NCI-H2227 (cell line): ENCODE data around the gene TMCC1.
"Not testable (repeated sequence)": the region's sequence is repeated elsewhere in the genome, so short reads cannot be mapped to it uniquely, and the experiment has no call there.

Experiments used
- DNase-seq: peaks from one replicate; lab custom pipeline; 2025; ENCODE audit not compliant: unreplicated experiment; lab: John Stamatoyannopoulos, UW

TMCC1 gene

DNA sequence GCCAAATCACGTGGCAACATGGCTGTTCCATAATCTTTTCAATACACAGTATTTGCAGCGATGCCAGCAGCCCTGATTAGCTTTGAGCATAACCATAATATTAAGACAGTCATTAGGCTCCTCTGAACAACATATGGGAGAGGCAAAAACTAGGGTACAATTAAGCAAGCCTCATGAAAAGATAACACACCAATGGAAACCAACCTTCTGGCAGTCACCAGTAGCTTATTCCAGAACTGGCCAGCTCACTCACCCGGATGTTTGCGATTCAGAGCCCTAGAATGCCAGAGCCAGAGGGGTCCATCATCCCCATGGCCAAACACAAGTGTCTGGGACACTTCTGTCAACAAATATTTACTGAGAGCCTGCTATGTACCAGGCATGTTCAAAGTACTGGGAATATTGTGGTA is 238.2 kb downstream of the TMCC1 start:
- DNase-seq = no peak

DNA sequence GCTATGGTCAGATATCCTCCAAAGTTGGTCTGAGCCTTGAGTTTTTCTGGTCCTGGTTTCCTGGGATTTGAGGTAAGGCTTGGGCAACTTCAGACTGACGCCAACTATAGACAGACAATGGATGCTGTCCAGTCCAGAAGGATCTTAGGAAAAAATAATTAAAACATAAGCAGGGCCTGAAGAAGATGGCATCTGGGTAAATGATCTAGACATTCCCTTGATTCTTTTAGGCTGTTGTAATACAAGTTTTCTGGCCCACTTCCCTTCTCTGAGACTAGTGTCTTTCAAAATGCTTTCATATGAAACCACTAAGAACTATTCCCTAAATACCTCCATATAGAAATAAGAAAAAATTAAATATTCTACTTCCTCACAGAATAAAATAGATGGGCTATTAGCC is 239.4 kb downstream of the TMCC1 start:
- no peak for DNase-seq

DNA sequence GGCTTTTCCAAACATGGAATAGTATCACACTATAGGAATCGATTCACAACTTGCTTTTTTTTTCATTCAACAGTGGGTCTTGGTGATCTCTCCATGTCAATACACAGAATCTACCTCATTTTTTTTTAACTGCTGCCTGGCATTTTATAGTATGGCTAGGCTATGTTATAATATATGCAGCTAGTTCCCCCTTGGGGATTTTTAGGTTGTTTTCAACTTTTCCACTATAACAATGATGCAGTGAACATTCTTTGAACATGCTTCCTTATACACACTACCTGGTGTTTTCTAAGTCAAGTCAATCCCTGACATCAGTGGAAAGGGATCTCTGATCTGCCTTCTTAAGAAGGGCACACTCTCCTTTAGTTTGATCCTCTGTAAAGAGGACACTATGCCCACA is 240.5 kb downstream of the TMCC1 start:
- DNase-seq = no peak

DNA sequence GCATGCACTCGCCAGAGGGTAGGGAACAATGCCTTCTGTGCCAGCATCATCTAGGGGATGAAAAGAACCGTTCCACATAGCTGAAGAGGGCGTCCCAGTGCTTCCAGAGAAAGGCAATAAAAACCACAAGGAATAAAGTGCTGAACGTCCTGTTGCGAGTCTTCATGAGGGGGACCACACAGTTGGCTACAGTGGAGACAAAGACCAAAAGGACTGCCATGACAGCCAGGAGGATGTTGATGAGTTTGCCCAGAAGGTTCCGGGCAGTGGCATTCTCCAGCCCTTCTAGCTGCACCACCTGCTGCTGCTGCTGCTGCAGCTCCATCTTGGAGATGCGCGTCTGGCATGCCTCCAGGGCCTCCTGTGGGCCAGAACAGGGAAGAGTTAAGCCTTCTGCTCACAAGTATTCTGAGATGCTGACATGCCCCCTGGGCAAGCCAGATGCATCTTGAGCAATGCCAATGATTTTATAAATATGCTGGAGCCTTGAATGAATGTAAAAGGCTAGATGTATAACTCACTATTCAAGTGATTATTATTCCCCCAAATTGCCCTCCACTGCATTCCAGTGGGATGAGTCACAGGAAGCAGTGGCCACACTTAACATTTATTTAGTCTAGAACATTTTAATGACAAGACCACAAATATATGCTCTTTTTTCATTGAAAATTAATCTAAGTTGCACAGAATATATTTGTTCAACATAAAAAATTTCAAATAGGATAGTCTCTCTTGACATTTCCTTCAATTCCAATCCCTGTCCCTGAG is 241.9 kb downstream of the TMCC1 start:
- DNase-seq = peak; percentile 40

DNA sequence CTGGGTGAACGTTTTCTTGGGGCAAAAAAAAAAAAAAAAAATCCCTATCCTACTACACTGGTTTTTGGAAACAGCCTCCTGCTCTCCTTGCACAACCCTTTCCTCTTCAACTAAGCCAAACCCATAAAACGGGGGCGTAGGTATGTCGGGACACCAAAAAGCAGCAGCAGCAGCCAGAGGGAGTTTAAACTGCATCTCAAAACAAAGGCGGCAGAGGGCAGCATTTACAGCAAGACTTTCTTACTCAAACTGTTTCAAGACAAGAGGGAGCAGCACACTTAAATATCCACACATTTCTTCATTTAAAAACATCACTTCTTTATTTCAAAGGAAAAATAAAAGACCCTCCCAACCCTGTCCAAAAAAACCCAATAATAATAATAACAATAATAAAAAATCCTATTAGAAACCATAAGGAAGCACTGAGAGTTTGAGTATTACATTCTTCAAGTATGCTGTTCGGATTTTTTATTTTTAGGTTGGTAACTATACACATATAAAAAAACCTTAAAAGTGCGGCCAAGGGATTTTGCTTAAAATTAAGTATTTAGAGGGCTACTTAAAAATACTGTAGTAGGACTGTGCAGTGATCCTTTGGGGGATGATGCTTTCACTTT is 243.1 kb downstream of the TMCC1 start:
- peak; percentile 62 for DNase-seq

DNA sequence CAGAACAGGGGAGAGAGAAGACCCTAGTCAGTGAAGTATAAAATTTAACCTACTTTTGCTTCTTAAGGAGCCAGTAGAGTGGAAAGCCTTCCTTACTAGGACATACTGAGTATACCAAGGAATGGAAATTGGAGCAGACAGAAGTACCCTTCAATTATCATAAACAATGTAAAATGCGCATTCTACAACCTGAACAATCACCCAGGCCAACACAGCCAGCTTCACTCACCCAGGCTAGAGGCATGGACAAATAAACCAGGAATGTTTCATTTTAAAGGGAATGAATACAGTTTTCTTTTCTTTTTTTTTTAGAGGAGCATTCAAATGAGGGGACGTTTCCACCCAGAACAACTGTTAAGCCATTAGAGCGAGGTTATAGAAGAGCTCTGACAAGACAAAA is 245.1 kb downstream of the TMCC1 start:
- DNase-seq = no peak

DNA sequence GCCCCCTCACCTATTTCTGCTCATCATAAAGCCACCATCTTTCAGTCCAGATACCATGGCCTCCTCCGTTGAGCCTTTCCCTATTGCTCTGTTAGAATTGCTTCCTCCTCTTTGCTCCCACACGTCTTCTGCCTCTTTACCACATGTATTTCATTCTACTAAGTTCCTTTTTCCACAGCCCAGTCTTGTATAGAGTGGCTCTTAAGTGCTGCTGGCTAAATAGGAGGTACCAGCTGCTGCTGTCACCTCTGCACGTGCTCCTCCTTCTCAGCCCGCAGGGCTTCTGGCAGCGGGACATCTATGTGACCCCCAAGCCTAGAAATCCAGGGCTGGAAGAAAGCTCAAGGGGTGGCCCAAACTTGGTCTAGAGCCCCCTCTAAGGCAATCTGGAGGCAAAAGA is 248.2 kb downstream of the TMCC1 start:
- DNase-seq = no peak

DNA sequence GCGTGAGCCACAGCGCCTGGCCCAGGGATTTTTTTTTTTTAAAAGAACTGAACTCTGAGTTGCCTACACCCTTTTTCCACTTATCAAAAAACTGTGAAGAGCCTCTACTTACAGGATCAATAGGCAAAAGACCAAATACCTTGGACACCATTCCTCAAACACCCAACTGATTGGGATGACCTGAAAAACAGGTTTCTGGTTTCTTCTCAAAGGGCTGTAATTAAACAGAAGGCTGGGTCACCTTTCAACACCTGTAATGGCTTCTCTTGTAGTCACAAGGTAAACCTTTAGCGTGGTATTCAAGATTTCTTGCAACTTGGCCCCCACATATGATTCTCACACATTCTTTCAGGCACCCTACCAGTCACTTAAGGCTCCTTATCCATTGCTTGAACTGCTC is 248.7 kb downstream of the TMCC1 start:
- no peak for DNase-seq

DNA sequence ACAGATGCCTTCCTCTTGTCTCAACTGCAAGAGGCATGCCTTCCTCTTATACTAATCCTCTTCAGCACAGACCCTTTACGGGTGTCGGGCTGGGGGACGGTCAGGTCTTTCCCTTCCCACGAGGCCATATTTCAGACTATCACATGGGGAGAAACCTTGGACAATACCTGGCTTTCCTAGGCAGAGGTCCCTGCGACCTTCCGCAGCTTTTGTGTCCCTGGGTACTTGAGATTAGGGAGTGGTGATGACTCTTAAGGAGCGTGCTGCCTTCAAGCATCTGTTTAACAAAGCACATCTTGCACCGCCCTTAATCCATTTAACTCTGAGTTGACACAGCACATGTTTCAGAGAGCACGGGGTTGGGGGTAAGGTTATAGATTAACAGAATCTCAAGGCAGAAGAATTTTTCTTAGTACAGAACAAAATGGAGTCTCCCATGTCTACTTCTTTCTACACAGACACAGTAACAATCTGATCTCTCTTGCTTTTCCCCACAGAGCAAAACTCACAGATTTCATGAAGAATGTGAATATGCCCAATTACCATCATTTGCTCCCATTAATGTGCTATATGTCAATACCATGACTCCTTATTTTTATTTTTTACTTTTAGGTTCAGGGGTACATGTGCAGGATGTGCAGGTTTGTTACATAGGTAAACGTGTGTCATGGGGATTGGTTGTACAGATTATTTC is 251.8 kb downstream of the TMCC1 start:
- not testable (repeated sequence) for DNase-seq

DNA sequence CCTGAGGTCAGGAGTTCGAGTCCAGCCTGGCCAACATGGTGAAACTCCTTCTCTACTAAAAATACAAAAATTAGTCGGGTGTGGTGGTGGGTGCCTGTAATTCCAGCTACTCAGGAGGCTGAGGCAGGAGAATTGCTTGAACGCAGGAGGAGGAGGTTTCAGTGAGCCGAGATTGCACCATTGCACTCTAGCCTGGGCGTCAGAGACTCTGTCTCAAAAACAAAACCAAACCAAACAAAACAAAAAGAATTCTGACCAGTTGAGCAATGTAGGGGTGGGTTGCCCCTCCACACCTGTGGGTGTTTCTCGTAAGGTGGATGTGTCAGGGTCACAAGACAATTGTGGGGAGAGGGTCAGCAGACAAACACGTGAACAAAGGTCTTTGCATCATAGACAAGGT is 252.5 kb downstream of the TMCC1 start:
- not testable (repeated sequence) for DNase-seq

DNA sequence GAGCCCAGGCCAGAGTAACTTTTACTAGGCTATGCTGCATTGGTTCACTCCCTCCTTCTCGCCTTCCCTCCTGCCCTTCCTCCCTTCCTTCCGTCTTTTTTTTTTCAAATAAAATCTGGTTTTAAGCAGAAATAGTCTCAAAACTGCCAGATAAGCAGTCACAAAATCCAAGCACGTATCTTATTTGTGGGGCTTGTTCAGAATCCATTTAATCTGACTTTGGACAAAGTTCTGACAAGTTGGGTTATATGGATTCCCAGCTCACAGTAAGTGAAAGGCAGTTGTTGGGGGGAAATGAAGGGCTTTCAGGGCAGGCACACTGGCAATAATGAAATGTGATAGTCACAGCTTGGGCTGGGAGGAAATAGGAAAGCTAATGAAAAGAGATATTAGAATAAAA is 255.0 kb downstream of the TMCC1 start:
- no peak for DNase-seq

DNA sequence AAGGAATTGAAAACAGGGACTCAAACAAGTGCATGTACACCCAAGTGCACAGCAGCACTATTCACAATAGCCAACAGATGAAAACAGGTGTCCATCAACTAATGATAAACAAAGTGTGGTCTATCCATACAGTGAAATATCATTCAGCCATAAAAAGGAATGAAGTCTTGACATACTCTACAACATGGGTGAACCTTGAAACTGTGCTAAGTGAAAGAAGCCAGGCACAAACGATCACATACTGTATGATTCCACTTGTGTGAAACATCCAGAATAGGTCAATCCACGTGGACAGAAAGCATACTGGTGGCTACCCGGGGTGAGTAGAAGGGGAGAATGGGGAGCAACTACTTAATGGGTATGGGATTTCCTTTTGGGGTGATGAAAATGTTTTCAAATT is 257.4 kb downstream of the TMCC1 start:
- DNase-seq = no peak

DNA sequence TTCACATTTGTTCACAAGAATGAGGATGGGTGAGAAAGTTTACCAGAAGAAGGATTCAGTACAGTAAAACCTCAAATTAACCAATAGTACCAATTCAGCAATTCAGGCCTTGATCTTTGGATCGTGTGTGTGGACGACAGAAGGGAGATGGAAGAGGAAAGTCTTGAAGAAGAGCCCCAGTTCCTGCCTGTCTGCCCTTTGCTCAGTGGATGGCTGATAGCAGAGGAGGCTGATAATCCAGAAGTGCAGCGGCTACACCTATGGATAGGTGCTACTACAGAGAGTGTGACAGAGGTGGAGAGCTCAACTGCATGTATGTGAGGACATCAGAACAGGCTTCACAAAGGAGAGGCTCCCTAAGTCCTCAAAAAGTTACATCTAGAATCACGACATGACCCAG is 257.9 kb downstream of the TMCC1 start:
- no peak for DNase-seq

DNA sequence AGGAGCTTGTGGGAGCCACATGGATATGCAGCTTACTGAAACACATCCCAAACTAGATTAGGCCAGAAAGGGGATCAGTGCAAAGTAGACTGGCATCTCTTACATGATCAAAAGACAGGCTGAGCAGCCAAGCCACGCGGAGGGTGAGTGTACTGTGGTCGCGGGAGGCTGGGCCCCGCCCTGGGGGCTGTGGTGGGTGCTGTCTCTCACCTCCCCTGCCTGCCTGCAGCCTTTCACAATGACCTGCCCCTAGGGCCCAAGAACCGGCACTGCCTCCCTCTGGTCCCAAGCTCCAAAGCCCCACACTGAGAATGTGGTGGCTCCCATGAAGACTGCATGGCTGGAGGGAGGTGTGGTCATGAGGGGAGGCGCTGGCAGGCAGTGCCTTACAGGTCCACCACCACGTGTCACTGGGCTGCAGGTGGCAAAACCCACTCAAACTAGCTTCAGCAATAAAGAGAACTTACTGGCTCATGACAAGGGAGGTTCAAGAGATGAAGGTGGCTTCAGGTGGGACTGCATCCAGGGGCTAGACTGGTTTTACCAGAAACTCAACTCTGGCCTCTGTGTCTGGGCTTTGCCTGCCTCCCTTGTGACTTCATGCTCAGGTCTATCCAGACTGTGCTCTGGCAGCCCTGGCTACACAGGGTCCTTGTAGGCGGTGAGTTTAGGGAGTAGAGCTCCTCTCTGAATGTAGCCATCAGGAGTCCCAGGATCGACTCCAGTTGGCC is 259.6 kb downstream of the TMCC1 start:
- DNase-seq = no peak

DNA sequence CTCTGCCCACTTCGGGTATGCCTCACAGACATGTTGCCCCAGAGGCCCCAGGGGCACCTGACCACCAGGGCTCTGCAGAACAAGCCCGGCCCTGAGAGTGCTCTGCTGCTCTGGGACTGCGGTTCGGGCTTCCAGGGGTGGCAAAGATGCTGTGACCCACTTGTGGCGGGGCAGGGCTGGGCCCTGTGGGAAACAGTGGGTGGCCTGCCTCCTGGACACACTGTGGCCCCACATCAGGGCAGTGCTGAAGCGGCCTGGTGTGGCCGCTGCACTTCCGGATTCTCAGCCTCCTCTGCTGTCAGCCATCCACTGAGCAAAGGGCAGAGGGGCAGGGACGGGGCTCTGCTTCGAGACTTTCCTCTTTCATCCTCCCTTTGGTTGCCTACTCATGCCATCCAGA is 260.5 kb downstream of the TMCC1 start:
- no peak for DNase-seq

DNA sequence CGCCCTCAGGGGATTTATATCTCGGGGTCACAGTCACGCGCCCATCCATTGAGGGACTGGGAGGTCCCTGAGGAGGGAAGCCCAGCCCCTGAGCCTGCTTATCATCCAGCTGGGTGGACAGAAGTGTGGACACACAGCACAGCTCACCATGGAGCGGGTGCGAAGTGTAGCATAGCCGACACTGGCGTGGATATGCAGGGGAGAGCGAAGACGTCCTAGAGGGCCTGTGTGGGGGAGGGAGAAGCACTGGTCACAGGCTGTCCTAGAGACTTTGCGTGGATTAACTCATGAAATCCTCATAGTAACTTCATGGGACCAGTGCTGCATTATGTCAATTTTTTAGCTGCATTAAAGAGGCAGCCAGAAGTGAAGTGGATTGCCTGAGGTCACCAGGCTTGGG is 261.0 kb downstream of the TMCC1 start:
- DNase-seq = no peak

DNA sequence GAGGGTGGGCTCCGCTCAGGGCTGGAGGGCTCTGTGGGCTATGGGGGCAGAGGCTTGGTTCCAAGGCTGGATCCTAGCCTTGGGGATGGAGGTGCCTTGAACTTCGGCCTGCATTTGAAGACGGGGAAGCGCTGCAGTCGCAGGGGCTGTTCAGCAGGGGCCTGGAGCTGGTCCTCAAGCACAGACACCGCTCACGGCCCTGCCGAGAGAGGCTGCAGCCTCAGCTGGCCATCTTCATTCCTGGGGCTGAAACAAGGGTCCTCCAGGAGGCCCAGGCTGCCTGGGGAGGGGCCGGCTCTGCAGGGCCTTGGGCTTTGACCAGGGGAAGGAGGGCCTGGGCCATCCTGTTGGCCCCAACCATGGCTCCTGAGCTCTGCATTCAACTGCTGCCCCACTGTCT is 261.5 kb downstream of the TMCC1 start:
- DNase-seq = no peak

DNA sequence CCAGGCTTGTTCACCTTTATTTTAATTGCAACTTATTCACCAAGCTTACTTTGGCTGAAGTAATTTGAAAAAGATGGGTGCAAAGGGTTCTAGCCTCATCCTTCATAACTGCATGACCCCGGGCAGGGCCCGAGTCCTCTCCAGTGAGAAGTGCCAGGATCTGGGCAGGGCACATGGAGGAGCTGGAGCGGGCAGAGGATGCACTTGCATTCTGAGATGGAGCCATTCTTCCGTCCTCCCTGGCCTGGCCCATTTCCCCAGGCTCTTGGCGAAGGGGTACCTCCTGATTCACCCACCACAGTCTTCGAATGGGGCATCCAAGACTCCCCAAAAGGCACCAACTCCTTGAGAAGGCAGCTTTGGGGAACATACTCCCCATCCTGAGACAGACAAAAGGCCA is 264.5 kb downstream of the TMCC1 start:
- DNase-seq = no peak

DNA sequence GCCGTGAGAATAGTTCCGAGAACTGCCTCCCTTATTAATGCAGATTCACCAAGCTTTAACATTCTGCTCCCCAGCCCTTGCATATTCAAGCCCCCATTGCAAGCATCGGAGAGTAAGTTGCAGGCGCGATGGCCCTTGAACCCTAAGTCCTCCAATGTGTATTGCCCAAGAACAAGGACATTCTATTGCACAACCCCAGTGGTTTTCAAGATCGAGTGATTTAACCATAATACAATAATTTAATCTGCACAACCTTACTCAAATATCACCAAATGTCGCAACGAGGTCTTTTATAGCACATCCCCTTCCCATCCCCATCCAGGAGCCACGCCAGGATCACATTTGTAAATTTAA is 265.4 kb downstream of the TMCC1 start:
- DNase-seq = no peak

DNA sequence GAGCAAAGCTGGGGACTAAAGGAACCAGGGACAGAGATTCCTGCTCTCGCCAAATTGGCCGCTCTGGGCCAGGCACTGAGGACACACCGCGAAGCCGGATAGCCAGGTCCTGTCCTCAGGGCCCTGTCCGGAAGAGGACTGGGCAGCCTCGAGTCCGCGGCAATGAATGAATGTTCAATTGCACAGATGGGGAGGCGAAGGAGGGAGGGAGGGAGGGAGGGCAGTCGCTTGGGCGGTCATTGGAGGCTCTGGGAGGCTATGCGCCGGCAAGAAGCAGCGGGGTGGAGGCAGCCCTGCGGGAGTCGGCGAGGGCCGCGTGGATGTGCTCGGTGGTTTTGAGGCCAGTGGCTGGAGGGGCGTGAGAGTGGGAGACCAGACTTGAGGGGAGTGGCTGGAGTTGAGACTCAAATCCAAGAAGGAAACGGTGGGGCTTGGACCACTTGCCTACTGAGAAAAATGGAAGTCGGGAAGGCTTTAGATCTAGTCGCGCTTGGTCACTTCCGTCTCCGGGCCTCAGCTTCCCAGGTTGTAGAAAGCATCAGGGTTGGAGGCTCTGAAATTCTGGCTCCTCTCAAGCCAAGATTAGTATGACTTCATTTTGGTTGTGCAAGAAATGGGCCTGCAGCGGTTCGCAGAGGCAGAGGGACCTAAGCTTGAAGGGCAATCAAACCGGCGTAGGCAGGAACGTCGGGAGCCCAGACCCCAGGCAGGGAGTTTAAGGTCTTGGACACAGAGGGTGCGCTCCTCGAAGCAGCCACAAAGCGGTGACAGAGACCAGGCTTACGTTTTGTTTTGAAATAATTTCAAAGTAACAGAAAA is 266.0 kb downstream of the TMCC1 start:
- peak; percentile 82 for DNase-seq
